LoVo (cell line): ENCODE data around the gene ACOT7.
"Not testable (repeated sequence)": the region's sequence is repeated elsewhere in the genome, so short reads cannot be mapped to it uniquely, and the experiment has no call there.

Experiments
- DNase-seq: peaks from one replicate; pipeline ENCODE4 v3.0.0-alpha.2; 2016; ENCODE audit warnings: low spot score

Gene ACOT7

GRCh38 chr1:6396998-6397397 is 3.4 kb upstream of the ACOT7 start:
- DNase-seq: no peak

DNA sequence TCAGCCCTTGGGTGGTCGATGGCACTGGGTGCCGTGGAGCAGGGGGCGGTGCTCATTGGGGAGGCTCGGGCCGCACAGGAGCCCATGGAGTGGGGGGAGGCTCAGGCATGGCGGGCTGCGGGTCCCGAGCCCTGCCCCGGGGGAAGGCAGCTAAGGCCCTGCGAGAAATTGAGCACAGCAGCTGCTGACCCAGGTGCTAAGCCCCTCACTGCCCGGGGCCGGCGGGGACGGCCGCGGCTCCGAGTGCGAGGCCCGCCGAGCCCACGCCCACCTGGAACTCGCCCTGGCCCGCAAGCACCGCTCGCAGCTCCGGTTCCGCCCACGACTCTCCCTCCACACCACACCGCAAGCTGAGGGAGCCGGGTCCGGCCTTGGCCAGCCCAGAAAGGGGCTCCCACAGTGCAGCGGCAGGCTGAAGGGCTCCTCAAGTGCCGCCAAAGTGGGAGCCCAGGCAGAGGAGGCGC is 2.2 kb upstream of the ACOT7 start:
- DNase-seq: not testable (repeated sequence)

- not testable (repeated sequence) for DNase-seq
Observed at GRCh38 chr1:6395130-6395529, 1.6 kb upstream of the ACOT7 start.

- no peak for DNase-seq
Observed at GRCh38 chr1:6392809-6393399, 663 bp downstream of the ACOT7 start.

DNA sequence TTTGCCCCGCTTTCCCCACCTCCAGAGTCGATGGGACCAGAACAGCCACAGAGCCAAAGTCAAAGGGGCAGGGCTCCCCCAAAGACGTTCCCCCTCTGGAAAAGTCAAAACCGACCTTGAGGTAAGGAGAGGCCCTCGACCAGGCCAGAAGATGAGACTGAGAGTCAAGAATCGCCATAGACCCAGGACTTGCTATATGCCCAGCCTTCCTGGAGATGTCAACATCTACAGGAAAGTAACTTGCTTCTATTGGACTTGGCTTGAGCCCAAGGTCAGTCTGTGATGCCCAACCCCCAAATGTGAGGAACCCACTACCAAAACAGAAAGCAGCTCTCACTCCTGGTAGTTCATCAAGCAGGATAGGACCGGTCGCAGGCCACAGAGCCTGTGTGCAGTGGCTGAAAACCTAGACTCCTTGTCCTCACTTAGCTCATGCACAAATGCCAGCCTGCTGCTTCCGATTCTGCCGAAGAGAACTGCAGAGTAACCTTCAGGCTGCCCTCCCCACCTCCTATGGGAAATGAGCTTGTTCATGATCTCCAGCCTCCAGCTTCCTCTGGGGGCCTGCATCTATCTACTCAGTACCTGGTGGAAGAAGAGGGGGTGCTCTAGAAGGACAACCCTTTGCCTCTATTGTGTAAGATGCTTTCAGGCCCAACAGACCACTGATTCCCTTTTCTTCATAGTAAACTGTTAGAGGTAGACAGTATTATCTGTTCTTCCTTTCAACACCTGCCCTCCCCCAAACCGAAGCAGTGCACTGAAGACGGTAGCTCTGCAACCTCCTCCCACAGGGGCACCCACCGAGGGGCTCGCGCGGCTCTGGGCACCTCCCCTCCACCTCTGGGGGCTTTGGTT is 1.4 kb downstream of the ACOT7 start:
- no peak for DNase-seq

- DNase-seq: no peak
Observed at GRCh38 chr1:6389971-6390370, 3.6 kb downstream of the ACOT7 start.

- peak; percentile 52 for DNase-seq
Observed at GRCh38 chr1:6386371-6386949, 7.1 kb downstream of the ACOT7 start.

DNA sequence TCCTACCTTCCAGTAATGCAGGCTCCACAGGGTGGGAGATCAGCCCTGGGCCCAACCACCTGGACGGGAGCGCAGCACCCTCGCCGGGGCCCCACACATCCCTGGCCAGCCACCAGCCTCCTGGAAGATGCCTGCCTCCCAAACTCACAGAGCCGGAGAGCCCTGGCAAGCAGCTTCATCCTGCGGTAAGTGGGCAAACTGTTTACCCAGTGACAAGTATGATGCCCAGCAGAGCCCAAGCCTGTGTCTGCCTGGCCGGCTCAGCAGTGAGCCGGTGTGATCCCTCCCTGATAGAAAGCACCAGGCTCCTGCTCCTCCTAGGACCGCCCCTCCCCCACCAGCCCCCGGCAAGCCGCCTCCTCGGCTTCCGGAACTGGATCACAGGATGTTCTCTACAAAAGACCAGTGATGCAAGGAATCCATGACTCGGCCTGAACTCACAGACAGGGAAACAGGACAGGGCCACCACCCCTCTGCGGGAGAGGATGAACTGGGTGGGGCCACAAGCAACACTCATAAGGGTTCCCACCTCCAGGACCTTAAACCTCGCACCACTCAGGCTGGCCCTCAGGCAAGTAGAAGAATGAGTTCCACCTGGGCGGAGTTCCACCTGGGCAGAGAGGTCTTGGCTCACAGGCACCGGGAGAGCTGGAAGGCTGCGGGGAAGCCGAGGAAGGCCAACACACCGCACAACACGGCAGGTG is 7.9 kb downstream of the ACOT7 start:
- DNase-seq: peak; percentile 78

DNA sequence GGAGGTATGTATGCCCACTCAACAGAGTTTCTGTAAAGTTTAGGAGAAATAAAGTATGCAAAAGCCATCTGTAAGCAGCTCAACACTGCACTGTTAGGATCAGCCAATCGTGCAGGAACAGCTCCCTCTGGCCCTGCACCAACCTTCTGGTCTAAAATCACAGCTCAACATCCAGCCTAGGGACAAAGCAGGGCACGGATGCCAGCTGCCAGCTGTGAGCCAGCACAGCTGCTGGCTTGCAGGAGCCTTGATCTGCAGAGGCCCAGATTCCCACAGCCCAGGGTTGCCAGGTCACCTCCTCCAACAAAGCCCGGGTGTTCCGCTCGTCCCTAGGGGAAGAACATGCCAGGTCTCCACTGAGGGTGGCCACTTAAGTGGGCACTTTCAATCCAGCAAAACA is 8.6 kb downstream of the ACOT7 start:
- DNase-seq: no peak

GRCh38 chr1:6384135-6384534 is 9.4 kb downstream of the ACOT7 start:
- no peak for DNase-seq

- DNase-seq: no peak
Observed at GRCh38 chr1:6380037-6380436, 13.5 kb downstream of the ACOT7 start.

- no peak for DNase-seq
Observed at GRCh38 chr1:6378096-6378746, 15.3 kb downstream of the ACOT7 start.

DNA sequence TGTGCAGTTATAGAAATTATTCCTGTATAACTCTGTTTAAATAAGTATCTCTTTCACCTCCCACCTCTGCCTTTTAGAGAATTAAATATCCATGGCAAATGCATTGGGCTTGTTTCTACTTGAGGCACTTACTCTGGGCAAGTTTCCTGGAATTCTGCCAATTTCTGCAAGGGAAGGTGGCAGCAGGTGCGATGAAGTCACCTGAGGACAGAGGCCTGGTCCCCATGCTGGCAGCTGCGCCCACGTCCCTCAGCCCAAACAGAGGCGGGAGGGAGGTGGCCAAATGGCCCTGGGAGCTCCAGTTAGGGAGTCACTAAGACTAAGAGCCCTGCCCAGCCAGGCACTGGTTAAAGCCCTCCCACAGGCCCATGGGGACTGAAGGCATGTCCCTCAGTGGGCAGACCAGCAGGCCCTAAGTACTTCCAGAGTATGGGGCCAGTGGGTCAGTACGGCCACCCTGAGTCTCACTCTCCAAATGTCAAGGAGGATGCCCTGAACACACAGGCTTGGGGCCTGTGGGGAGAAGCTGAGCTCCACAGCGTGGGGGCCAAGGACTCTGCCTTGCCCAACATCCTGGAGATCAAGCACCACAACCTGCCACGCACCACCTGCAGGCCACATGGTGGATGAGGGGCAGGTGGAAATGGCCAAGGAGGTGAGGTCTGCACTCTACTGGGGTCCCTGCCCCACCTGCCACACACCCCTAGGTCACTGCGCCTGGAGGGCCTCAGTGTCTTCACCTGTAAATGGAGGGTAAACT is 19.4 kb downstream of the ACOT7 start:
- DNase-seq: no peak

DNA sequence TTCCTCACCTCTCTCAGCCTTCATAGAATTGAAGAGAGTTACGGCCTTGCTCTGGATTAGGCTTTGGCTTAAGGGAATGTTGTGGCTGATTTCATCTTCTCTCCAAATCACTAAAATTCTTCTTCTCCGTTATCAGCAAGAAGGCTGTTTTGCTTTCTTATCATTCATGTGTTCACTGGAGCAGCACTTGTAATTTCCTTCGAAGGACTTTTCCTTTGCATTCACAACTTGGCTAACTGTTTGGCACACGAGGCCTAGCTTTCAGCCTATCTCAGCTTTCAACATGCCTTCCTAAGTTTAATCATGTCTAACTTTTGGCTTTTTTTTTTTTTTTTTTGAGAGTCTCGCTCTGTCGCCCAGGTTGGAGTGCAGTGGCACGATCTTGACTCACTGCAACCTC is 21.3 kb downstream of the ACOT7 start:
- not testable (repeated sequence) for DNase-seq

- DNase-seq: no peak
Observed at GRCh38 chr1:6370006-6370405, 23.6 kb downstream of the ACOT7 start.

- no peak for DNase-seq
Observed at GRCh38 chr1:6367381-6368012, 26.1 kb downstream of the ACOT7 start.

GRCh38 chr1:6365047-6365446 is 28.5 kb downstream of the ACOT7 start:
- no peak for DNase-seq

- peak; percentile 33 for DNase-seq
Observed at GRCh38 chr1:6363085-6363884, 30.3 kb downstream of the ACOT7 start.

DNA sequence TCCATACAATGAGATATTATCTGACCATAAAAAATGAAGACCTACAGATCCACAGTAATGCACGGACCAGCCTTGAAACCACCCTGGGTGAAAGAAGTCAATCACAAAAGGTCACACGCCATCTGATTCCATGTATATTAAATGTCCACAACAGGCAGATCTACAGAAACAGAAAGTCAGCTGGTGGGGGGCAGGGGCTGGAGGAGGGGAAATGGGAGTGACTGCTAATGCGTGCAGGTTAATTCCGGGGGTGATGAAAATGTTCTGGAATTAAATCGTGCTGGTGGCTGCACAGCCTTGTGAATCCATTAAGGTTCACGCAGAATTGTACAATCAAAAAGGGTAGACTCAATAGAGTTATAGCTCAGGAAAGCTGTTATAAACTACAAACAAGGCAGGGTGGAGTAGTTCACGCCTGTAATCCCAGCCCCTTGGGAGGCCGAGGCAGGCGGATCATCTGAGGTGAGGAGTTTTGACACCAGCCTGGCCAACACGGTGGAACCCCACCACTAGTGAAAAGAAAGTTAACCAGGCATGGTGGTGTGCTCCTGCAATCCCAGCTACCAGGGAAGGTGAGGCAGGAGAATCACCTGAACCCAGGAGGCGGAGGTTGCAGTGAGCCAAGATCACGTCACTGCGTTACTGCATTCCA is 32.3 kb downstream of the ACOT7 start:
- DNase-seq: no peak
